Superior temporal gyrus (tissue), 1 donor: ENCODE data around the gene CASP8.
"Not testable (repeated sequence)": the region's sequence is repeated elsewhere in the genome, so short reads cannot be mapped to it uniquely, and the experiment has no call there.

Experiments used
- DNase-seq: peaks from one replicate; pipeline ENCODE4 v3.0.0-alpha.2; 2016; ENCODE audit errors: extremely low spot score

Gene CASP8

GRCh38 chr2:201269764-201270163 lies 9.4 kb downstream of the CASP8 start:
- DNase-seq, result no peak

- DNase-seq, result no peak
These were observed 10.1 kb downstream of the CASP8 start for GRCh38 chr2:201270293-201271001.

- no peak for DNase-seq
These were observed 11.6 kb downstream of the CASP8 start for GRCh38 chr2:201271917-201272316.

- no peak for DNase-seq
These were observed 13.1 kb downstream of the CASP8 start for GRCh38 chr2:201273330-201273983.

- DNase-seq, result no peak
These were observed 14.7 kb downstream of the CASP8 start for GRCh38 chr2:201275069-201275468.

- DNase-seq, result no peak
These were observed 15.7 kb downstream of the CASP8 start for GRCh38 chr2:201275990-201276389.

- no peak for DNase-seq
These were observed 16.2 kb downstream of the CASP8 start for GRCh38 chr2:201276511-201276910.

- DNase-seq, result no peak
These were observed 18.7 kb downstream of the CASP8 start for GRCh38 chr2:201279079-201279478.

- no peak for DNase-seq
These were observed 20.1 kb downstream of the CASP8 start for GRCh38 chr2:201280191-201281040.

GRCh38 chr2:201285499-201285898 lies 25.2 kb downstream of the CASP8 start:
- DNase-seq, result no peak

- not testable (repeated sequence) for DNase-seq
These were observed 30.3 kb downstream of the CASP8 start for GRCh38 chr2:201290457-201291148.

- DNase-seq, result no peak
These were observed 38.2 kb downstream of the CASP8 start for GRCh38 chr2:201298462-201299052.

- not testable (repeated sequence) for DNase-seq
These were observed 39.6 kb downstream of the CASP8 start for GRCh38 chr2:201299929-201300328.

- DNase-seq, result no peak
These were observed 47.5 kb downstream of the CASP8 start for GRCh38 chr2:201307876-201308275.

GRCh38 chr2:201308914-201309313 lies 48.6 kb downstream of the CASP8 start:
- DNase-seq, result no peak

GRCh38 chr2:201313362-201313761 lies 53.0 kb downstream of the CASP8 start:
- DNase-seq, result no peak

GRCh38 chr2:201319511-201319910 lies 59.2 kb downstream of the CASP8 start:
- no peak for DNase-seq

- no peak for DNase-seq
These were observed 59.9 kb downstream of the CASP8 start for GRCh38 chr2:201320257-201320656.

- DNase-seq, result no peak
These were observed 60.4 kb downstream of the CASP8 start for GRCh38 chr2:201320701-201321100.

GRCh38 chr2:201322772-201323171 lies 62.4 kb downstream of the CASP8 start:
- DNase-seq, result no peak

- DNase-seq, result no peak
These were observed 67.3 kb downstream of the CASP8 start for GRCh38 chr2:201327678-201328077.

- no peak for DNase-seq
These were observed 69.1 kb downstream of the CASP8 start for GRCh38 chr2:201329409-201329808.
